Measurements from ENCODE around the gene SIDT1. TPM values are rescaled to one million over a fixed set of nuclear protein-coding genes. Genes with fewer than 3 reads are reported as not detected.

SIDT1 gene
- total RNA-seq, 1 donor from 2014 or later = not detected

- no peak for TF ChIP-seq EZH2 (IDR thresholded peaks at IDR 0.05; ENCODE audit: insufficient read depth, low read length)
- TF ChIP-seq, protein P1, sequence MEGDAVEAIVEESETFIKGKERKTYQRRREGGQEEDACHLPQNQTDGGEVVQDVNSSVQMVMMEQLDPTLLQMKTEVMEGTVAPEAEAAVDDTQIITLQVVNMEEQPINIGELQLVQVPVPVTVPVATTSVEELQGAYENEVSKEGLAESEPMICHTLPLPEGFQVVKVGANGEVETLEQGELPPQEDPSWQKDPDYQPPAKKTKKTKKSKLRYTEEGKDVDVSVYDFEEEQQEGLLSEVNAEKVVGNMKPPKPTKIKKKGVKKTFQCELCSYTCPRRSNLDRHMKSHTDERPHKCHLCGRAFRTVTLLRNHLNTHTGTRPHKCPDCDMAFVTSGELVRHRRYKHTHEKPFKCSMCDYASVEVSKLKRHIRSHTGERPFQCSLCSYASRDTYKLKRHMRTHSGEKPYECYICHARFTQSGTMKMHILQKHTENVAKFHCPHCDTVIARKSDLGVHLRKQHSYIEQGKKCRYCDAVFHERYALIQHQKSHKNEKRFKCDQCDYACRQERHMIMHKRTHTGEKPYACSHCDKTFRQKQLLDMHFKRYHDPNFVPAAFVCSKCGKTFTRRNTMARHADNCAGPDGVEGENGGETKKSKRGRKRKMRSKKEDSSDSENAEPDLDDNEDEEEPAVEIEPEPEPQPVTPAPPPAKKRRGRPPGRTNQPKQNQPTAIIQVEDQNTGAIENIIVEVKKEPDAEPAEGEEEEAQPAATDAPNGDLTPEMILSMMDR (IDR thresholded peaks at IDR 0.05; ENCODE audit: insufficient read depth, low read depth, low read length) = no peak
- DNase-seq (ENCODE audit: low read depth) (no peak), FAIRE-seq (no peak)
- no peak overlapping the region for H3K9ac ChIP-seq (ENCODE audit: low read length)
- H3K27me3 Mint-ChIP-seq (ENCODE audit: low read depth, unreplicated experiment) = peaks cover 8% of the 10 kb centered on the region
- H3K27me3 ChIP-seq (ENCODE audit: insufficient read depth, low read length) = peaks cover 17% of the 10 kb centered on the region
- no peaks in the 10 kb centered on the region for H4K20me1 ChIP-seq (ENCODE audit: insufficient read depth, low read length)
- no peak overlapping the region for H3K4me2 ChIP-seq (ENCODE audit: low read length)
- H3K36me3 Mint-ChIP-seq (ENCODE audit: low read depth, unreplicated experiment) = no peaks in the 10 kb centered on the region
- no peak overlapping the region for H2AFZ ChIP-seq (ENCODE audit: low read depth, low read length)
- no peaks in the 10 kb centered on the region for H3K9me3 ChIP-seq (ENCODE audit: insufficient read depth, low read depth, low read length)
- H3K9me3 Mint-ChIP-seq (ENCODE audit: unreplicated experiment) = peaks cover 14% of the 10 kb centered on the region
- H3K4me1 Mint-ChIP-seq (ENCODE audit: low read depth, unreplicated experiment) = peaks cover 3% of the 10 kb centered on the region
- H3K4me1 ChIP-seq (ENCODE audit: insufficient read depth, low read length) = no peaks in the 10 kb centered on the region
- no peak overlapping the region for H3K4me3 ChIP-seq (ENCODE audit: insufficient read depth, low read depth, low read length)
- no peaks in the 10 kb centered on the region for H3K36me3 ChIP-seq (ENCODE audit: insufficient read depth, low read length)
- H3K27ac ChIP-seq (ENCODE audit: low read depth, low read length) = no peak overlapping the region
- no peak overlapping the region for H3K4me3 Mint-ChIP-seq (ENCODE audit: unreplicated experiment)
- H3K79me2 ChIP-seq (ENCODE audit: insufficient read depth, low read length) = no peaks in the 10 kb centered on the region
- H3K27ac Mint-ChIP-seq (ENCODE audit: unreplicated experiment) = no peak overlapping the region
Measured at GRCh38 chr3:113575206-113575605, 42.9 kb downstream of the SIDT1 start.

- H3K79me2 ChIP-seq (ENCODE audit: insufficient read depth, low read length) = no peaks in the 10 kb centered on the region
- no peak overlapping the region for H2AFZ ChIP-seq (ENCODE audit: low read depth, low read length)
- H3K4me2 ChIP-seq (ENCODE audit: low read length) = no peak overlapping the region
- H3K27ac ChIP-seq (ENCODE audit: low read depth, low read length) = no peak overlapping the region
- no peak for DNase-seq (ENCODE audit: low read depth)
- no peaks in the 10 kb centered on the region for H3K36me3 Mint-ChIP-seq (ENCODE audit: low read depth, unreplicated experiment)
- H4K20me1 ChIP-seq (ENCODE audit: insufficient read depth, low read length) = no peaks in the 10 kb centered on the region
- H3K27me3 Mint-ChIP-seq (ENCODE audit: low read depth, unreplicated experiment) = no peaks in the 10 kb centered on the region
- no peaks in the 10 kb centered on the region for H3K36me3 ChIP-seq (ENCODE audit: insufficient read depth, low read length)
- H3K4me1 Mint-ChIP-seq (ENCODE audit: low read depth, unreplicated experiment) = no peaks in the 10 kb centered on the region
- H3K4me1 ChIP-seq (ENCODE audit: insufficient read depth, low read length) = no peaks in the 10 kb centered on the region
- H3K9me3 ChIP-seq (ENCODE audit: insufficient read depth, low read depth, low read length) = no peaks in the 10 kb centered on the region
- no peak overlapping the region for H3K9ac ChIP-seq (ENCODE audit: low read length)
- no peak overlapping the region for H3K4me3 Mint-ChIP-seq (ENCODE audit: unreplicated experiment)
- FAIRE-seq = no peak
- no peak for TF ChIP-seq EZH2 (IDR thresholded peaks at IDR 0.05; ENCODE audit: insufficient read depth, low read length)
- TF ChIP-seq, protein P1 (IDR thresholded peaks at IDR 0.05; ENCODE audit: insufficient read depth, low read depth, low read length) = no peak
- H3K4me3 ChIP-seq (ENCODE audit: insufficient read depth, low read depth, low read length) = no peak overlapping the region
- H3K27me3 ChIP-seq (ENCODE audit: insufficient read depth, low read length) = peaks cover 8% of the 10 kb centered on the region
- H3K27ac Mint-ChIP-seq (ENCODE audit: unreplicated experiment) = no peak overlapping the region
- H3K9me3 Mint-ChIP-seq (ENCODE audit: unreplicated experiment) = no peaks in the 10 kb centered on the region
Measured at GRCh38 chr3:113585228-113585627, 52.9 kb downstream of the SIDT1 start.

DNA sequence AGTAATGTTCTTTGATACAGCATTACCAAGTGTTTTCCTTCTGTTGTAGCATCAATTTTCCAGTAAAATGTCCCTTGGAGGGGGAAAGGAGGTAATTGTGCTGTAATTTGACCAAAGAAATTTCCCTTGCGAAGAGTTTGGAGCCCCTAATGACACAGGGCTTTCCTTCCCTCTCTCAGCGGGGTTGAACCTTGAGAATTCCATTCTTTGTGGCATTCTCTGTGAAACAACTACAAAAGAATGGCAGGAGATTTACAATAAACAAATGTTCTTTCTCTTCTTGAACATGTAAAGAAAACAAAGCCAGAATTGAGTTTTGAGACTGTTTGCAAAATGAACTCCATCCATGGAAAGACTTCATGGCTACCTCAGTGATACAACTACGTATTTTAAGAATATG is 53.4 kb downstream of the SIDT1 start:
- Histone ChIP-seq H3K4me3 (ENCODE audit: insufficient read depth, low read depth, low read length) (no peak overlapping the region), H3K4me1 (ENCODE audit: insufficient read depth, low read length) (no peaks in the 10 kb centered on the region), H2AFZ (ENCODE audit: low read depth, low read length) (no peak overlapping the region), H4K20me1 (ENCODE audit: insufficient read depth, low read length) (no peaks in the 10 kb centered on the region), H3K4me2 (ENCODE audit: low read length) (no peak overlapping the region), H3K79me2 (ENCODE audit: insufficient read depth, low read length) (no peaks in the 10 kb centered on the region), H3K27me3 (ENCODE audit: insufficient read depth, low read length) (peaks cover 6% of the 10 kb centered on the region), H3K9me3 (ENCODE audit: insufficient read depth, low read depth, low read length) (no peaks in the 10 kb centered on the region), H3K9ac (ENCODE audit: low read length) (no peak overlapping the region), H3K36me3 (ENCODE audit: insufficient read depth, low read length) (no peaks in the 10 kb centered on the region), H3K27ac (ENCODE audit: low read depth, low read length) (no peak overlapping the region)
- FAIRE-seq = no peak
- Mint-ChIP-seq H3K4me1 (ENCODE audit: low read depth, unreplicated experiment) (no peaks in the 10 kb centered on the region), H3K27ac (ENCODE audit: unreplicated experiment) (no peak overlapping the region), H3K9me3 (ENCODE audit: unreplicated experiment) (no peaks in the 10 kb centered on the region), H3K36me3 (ENCODE audit: low read depth, unreplicated experiment) (no peaks in the 10 kb centered on the region), H3K27me3 (ENCODE audit: low read depth, unreplicated experiment) (no peaks in the 10 kb centered on the region), H3K4me3 (ENCODE audit: unreplicated experiment) (no peak overlapping the region)
- DNase-seq (ENCODE audit: low read depth) = no peak
- no peak for TF ChIP-seq EZH2 (IDR thresholded peaks at IDR 0.05; ENCODE audit: insufficient read depth, low read length)
- TF ChIP-seq, protein P1 (IDR thresholded peaks at IDR 0.05; ENCODE audit: insufficient read depth, low read depth, low read length) = no peak
